WERI-Rb-1 (cell line): ENCODE measurements around the gene KRTAP5-5.

ENCODE experiments used
- DNase-seq: peaks from one replicate; pipeline ENCODE4 v3.0.0-alpha.2; 2020
- H3K27ac ChIP-seq: fragments of 250-450 bp; sonication (Bioruptor Pico); 2 replicates; pipeline ENCODE4 v1.5.1; 2020; ENCODE audit warnings: mild to moderate bottlenecking, moderate library complexity
- H3K27me3 ChIP-seq: fragments of 250-450 bp; sonication (Bioruptor Pico); 2 replicates; pipeline ENCODE4 v1.5.1; 2021; ENCODE audit warnings: mild to moderate bottlenecking, low read depth, moderate library complexity; ENCODE audit not compliant: insufficient read depth, severe bottlenecking
- H3K36me3 ChIP-seq: fragments of 250-450 bp; sonication (Bioruptor Pico); 2 replicates; pipeline ENCODE4 v1.5.1; 2020; ENCODE audit warnings: mild to moderate bottlenecking, moderate library complexity
- H3K4me3 ChIP-seq: 2 replicates; pipeline ENCODE4 v1.5.1; 2011; ENCODE audit warnings: low read depth, mild to moderate bottlenecking, control low read depth, low read length
- H3K9me3 ChIP-seq: fragments of 250-450 bp; sonication (Bioruptor Pico); 2 replicates; pipeline ENCODE4 v1.5.1; 2021; ENCODE audit warnings: mild to moderate bottlenecking, moderate library complexity; ENCODE audit not compliant: severe bottlenecking
- CTCF ChIP-seq: IDR thresholded peaks from 2 replicates; pipeline ENCODE4 v1.5.1; 2011; ENCODE audit warnings: low read depth, mild to moderate bottlenecking, control low read depth, inconsistent platforms, low read length

The KRTAP5-5 gene

GRCh38 chr11:1651411-1651980 lies 21.9 kb downstream of the KRTAP5-5 start:
- H3K36me3 ChIP-seq, result no peaks in the 10 kb centered on the region
- no peak for TF ChIP-seq CTCF
- DNase-seq, result no peak
- H3K27ac ChIP-seq, result no peak overlapping the region
- peaks cover 96% of the 10 kb centered on the region for H3K27me3 ChIP-seq
- no peak overlapping the region for H3K4me3 ChIP-seq
- H3K9me3 ChIP-seq, result no peaks in the 10 kb centered on the region

GRCh38 chr11:1652026-1652425 lies 22.5 kb downstream of the KRTAP5-5 start:
- Histone ChIP-seq H3K4me3 (no peak overlapping the region), H3K36me3 (no peaks in the 10 kb centered on the region), H3K27me3 (peaks cover 94% of the 10 kb centered on the region), H3K27ac (no peak overlapping the region), H3K9me3 (no peaks in the 10 kb centered on the region)
- TF ChIP-seq CTCF, result no peak
- DNase-seq, result no peak

- H3K27me3 ChIP-seq, result peaks cover 94% of the 10 kb centered on the region
- H3K27ac ChIP-seq, result no peak overlapping the region
- no peak for TF ChIP-seq CTCF
- no peaks in the 10 kb centered on the region for H3K9me3 ChIP-seq
- DNase-seq, result no peak
- H3K36me3 ChIP-seq, result no peaks in the 10 kb centered on the region
- H3K4me3 ChIP-seq, result no peak overlapping the region
These were observed 22.8 kb downstream of the KRTAP5-5 start for GRCh38 chr11:1652442-1652770.

- Histone ChIP-seq H3K36me3 (no peaks in the 10 kb centered on the region), H3K27me3 (peaks cover 96% of the 10 kb centered on the region), H3K27ac (no peak overlapping the region), H3K4me3 (no peak overlapping the region), H3K9me3 (no peaks in the 10 kb centered on the region)
- peak; percentile 79 for TF ChIP-seq CTCF
- DNase-seq, result peak; percentile 60
These were observed 23.4 kb downstream of the KRTAP5-5 start for GRCh38 chr11:1652771-1653540.

- H3K9me3 ChIP-seq, result no peaks in the 10 kb centered on the region
- no peak overlapping the region for H3K27ac ChIP-seq
- no peak for TF ChIP-seq CTCF
- no peak for DNase-seq
- no peaks in the 10 kb centered on the region for H3K36me3 ChIP-seq
- H3K4me3 ChIP-seq, result no peak overlapping the region
- peaks cover 93% of the 10 kb centered on the region for H3K27me3 ChIP-seq
These were observed 24.2 kb downstream of the KRTAP5-5 start for GRCh38 chr11:1653541-1654387.
